NCI-H187 (cell line): ENCODE results near the gene VPS33A.
"Not testable (repeated sequence)": the region's sequence is repeated elsewhere in the genome, so short reads cannot be mapped to it uniquely, and the experiment has no call there.

Source experiments
- DNase-seq, 2 experiments: peaks; one replicate each; lab custom pipeline; 2025; lab: John Stamatoyannopoulos, UW

The VPS33A gene

GRCh38 chr12:122204167-122205052 lies 61.9 kb downstream of the VPS33A start:
- DNase-seq: no peak

- DNase-seq: peak; percentile 34 to 49
Measured at GRCh38 chr12:122203301-122204166, 62.8 kb downstream of the VPS33A start, which contains the start of gene B3GNT4. B3GNT4 (plus strand) TSS chr12:122203709; CDS start chr12:122204619, 910 bp downstream.

- DNase-seq: not testable (repeated sequence)
Measured at GRCh38 chr12:122202811-122203210, 63.5 kb downstream of the VPS33A start.

GRCh38 chr12:122202017-122202416 lies 64.3 kb downstream of the VPS33A start:
- DNase-seq: no peak

- DNase-seq: no peak
Measured at GRCh38 chr12:122201381-122201780, 64.9 kb downstream of the VPS33A start.

- no peak for DNase-seq
Measured at GRCh38 chr12:122200541-122201175, 65.6 kb downstream of the VPS33A start.

GRCh38 chr12:122199484-122200355 lies 66.6 kb downstream of the VPS33A start:
- no peak for DNase-seq

GRCh38 chr12:122197612-122197966 lies 68.7 kb downstream of the VPS33A start:
- DNase-seq: no peak

- no peak for DNase-seq
Measured at GRCh38 chr12:122195405-122195804, 70.9 kb downstream of the VPS33A start.

- no peak for DNase-seq
Measured at GRCh38 chr12:122194804-122195203, 71.5 kb downstream of the VPS33A start.

GRCh38 chr12:122192441-122192840 lies 73.9 kb downstream of the VPS33A start:
- no peak for DNase-seq

GRCh38 chr12:122190842-122191668 lies 75.2 kb downstream of the VPS33A start:
- peak; percentile 14 to 50 for DNase-seq

- DNase-seq: no peak
Measured at GRCh38 chr12:122189626-122190475, 76.4 kb downstream of the VPS33A start.

GRCh38 chr12:122187466-122187865 lies 78.8 kb downstream of the VPS33A start:
- no peak for DNase-seq

GRCh38 chr12:122185494-122186082 lies 80.7 kb downstream of the VPS33A start:
- no peak for DNase-seq

GRCh38 chr12:122185079-122185478 lies 81.2 kb downstream of the VPS33A start:
- no peak for DNase-seq

- no peak for DNase-seq
Measured at GRCh38 chr12:122184517-122184916, 81.8 kb downstream of the VPS33A start.

- DNase-seq: no peak
Measured at GRCh38 chr12:122183588-122183940, 82.7 kb downstream of the VPS33A start.
